Measurements from ENCODE around the gene FLYWCH1.
A peak's percentile ranks its signal among the peaks of the same experiment; 100 is the strongest.

FLYWCH1 gene, protein sequence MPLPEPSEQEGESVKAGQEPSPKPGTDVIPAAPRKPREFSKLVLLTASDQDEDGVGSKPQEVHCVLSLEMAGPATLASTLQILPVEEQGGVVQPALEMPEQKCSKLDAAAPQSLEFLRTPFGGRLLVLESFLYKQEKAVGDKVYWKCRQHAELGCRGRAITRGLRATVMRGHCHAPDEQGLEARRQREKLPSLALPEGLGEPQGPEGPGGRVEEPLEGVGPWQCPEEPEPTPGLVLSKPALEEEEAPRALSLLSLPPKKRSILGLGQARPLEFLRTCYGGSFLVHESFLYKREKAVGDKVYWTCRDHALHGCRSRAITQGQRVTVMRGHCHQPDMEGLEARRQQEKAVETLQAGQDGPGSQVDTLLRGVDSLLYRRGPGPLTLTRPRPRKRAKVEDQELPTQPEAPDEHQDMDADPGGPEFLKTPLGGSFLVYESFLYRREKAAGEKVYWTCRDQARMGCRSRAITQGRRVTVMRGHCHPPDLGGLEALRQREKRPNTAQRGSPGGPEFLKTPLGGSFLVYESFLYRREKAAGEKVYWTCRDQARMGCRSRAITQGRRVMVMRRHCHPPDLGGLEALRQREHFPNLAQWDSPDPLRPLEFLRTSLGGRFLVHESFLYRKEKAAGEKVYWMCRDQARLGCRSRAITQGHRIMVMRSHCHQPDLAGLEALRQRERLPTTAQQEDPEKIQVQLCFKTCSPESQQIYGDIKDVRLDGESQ

DNA sequence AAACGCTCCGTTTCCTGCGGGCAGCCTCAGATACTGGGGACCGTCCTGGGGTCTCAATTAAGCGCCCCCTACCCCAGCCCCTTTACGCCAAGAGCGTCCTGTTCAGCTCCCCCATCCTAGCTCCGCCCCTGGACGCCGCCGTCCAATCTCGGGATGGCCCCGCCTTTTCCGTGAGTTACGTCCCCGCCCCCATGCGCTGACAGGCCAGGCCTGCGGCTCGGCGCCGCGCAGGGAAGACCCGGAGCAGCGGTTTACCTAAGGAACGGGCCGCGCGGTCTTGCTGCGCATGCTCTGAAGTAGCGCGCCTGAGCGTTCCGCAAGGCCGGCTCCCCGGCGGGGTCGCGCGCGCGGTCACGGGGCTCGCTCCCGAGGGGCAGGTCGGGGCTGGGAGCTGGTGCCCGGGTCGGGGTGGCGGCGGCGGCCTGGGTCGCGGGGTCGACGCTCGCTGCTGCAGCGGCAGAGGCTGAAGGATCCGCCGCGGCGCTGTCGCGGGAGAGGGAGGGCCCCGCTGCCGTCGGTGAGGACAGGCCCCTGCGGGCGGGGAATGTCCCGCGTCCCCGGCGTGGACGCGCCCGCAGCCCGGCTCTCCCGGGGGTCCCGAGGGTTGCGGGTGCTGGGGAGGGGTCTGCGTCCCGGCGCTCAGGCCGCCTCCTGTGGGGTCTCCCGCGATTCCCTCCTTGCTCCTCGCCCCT lies at the start of gene FLYWCH1:
Gene FLYWCH1 (plus strand): TSS at position 294 of the 692 bp plus-strand sequence. CDS start 17,755 bp downstream, outside the sequence.
- peaks cover 5% of the 10 kb centered on the region for H3K27me3 Mint-ChIP-seq (ENCODE audit: low read depth)
- peaks cover 6% of the 10 kb centered on the region for H3K36me3 Mint-ChIP-seq (ENCODE audit: low read depth)
- peaks cover 22% of the 10 kb centered on the region for H3K4me1 Mint-ChIP-seq (ENCODE audit: low read depth)
- H3K4me3 Mint-ChIP-seq, result peak within 1 kb of the TSS; percentile 87
- no peaks in the 10 kb centered on the region for H3K9me3 Mint-ChIP-seq
- H3K27ac Mint-ChIP-seq, result peak within 1 kb of the TSS; percentile 88

- H3K27ac Mint-ChIP-seq, result no peak overlapping the region
- H3K4me3 Mint-ChIP-seq, result no peak overlapping the region
These were observed 46.1 kb upstream of the FLYWCH1 start for GRCh38 chr16:2865651-2866050.

GRCh38 chr16:2866431-2866830 lies 45.3 kb upstream of the FLYWCH1 start:
- Mint-ChIP-seq H3K4me1 (ENCODE audit: low read depth) (peaks cover 8% of the 10 kb centered on the region), H3K27ac (peak overlapping the region; percentile 21), H3K9me3 (no peaks in the 10 kb centered on the region), H3K36me3 (ENCODE audit: low read depth) (no peaks in the 10 kb centered on the region), H3K27me3 (ENCODE audit: low read depth) (peaks cover 17% of the 10 kb centered on the region), H3K4me3 (peak overlapping the region; percentile 33)

More at GRCh38 chr16:2865651-2866050, 46.1 kb upstream of the FLYWCH1 start:
- peaks cover 17% of the 10 kb centered on the region for H3K27me3 Mint-ChIP-seq (ENCODE audit: low read depth)
- no peaks in the 10 kb centered on the region for H3K36me3 Mint-ChIP-seq (ENCODE audit: low read depth)
- H3K4me1 Mint-ChIP-seq (ENCODE audit: low read depth), result peaks cover 8% of the 10 kb centered on the region
- peaks cover 5% of the 10 kb centered on the region for H3K9me3 Mint-ChIP-seq

DNA sequence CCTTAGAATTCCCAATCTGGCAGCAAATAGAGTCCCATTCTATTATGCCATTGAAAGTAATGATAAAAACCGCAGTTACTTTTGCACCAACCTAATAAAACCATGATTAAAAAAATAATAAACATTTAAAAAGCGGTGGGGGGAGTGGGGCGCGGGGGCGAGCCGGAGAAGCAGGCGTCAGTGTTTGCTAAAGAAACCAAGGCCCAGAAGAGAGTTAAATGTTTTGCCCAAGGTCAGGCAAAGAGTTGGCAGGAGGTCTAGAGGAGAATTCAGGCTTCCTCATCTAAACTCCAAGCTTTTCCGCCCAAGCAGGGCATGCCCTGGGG lies 44.1 kb upstream of the FLYWCH1 start:
- peak overlapping the region; percentile 83 for H3K27ac Mint-ChIP-seq
- H3K4me3 Mint-ChIP-seq, result peak overlapping the region; percentile 87
- H3K36me3 Mint-ChIP-seq (ENCODE audit: low read depth), result no peaks in the 10 kb centered on the region
- H3K27me3 Mint-ChIP-seq (ENCODE audit: low read depth), result peaks cover 17% of the 10 kb centered on the region
- peaks cover 8% of the 10 kb centered on the region for H3K4me1 Mint-ChIP-seq (ENCODE audit: low read depth)
- no peaks in the 10 kb centered on the region for H3K9me3 Mint-ChIP-seq

- no peaks in the 10 kb centered on the region for H3K36me3 Mint-ChIP-seq (ENCODE audit: low read depth)
- H3K4me3 Mint-ChIP-seq, result peak overlapping the region; percentile 87
- H3K4me1 Mint-ChIP-seq (ENCODE audit: low read depth), result peaks cover 8% of the 10 kb centered on the region
- no peaks in the 10 kb centered on the region for H3K9me3 Mint-ChIP-seq
- H3K27me3 Mint-ChIP-seq (ENCODE audit: low read depth), result peaks cover 17% of the 10 kb centered on the region
- peak overlapping the region; percentile 83 for H3K27ac Mint-ChIP-seq
These were observed 43.5 kb upstream of the FLYWCH1 start for GRCh38 chr16:2867987-2868789.

DNA sequence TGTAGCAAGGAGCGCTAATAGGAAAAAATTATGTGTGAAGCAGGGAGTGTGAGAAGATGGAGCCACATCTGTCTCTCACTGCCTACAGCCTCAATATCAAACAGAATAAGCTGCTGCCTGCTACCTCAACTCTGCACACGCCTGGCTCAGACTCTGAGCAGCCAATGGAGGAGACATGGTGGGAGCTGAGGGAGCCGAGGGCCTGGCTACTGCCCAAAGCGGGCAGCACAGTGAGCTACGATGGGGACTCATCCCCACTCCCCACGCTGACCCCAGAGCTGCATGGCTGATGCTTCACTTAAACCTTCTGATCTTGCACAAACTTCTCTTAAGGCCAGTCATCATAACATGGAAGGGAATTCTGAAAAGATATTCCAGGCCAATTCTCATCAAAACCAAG lies 39.8 kb upstream of the FLYWCH1 start:
- peaks cover 8% of the 10 kb centered on the region for H3K4me1 Mint-ChIP-seq (ENCODE audit: low read depth)
- no peak overlapping the region for H3K27ac Mint-ChIP-seq
- H3K4me3 Mint-ChIP-seq, result no peak overlapping the region
- peaks cover 5% of the 10 kb centered on the region for H3K27me3 Mint-ChIP-seq (ENCODE audit: low read depth)
- no peaks in the 10 kb centered on the region for H3K9me3 Mint-ChIP-seq
- no peaks in the 10 kb centered on the region for H3K36me3 Mint-ChIP-seq (ENCODE audit: low read depth)

- no peak overlapping the region for H3K27ac Mint-ChIP-seq
- peaks cover 6% of the 10 kb centered on the region for H3K27me3 Mint-ChIP-seq (ENCODE audit: low read depth)
- H3K4me3 Mint-ChIP-seq, result no peak overlapping the region
- no peaks in the 10 kb centered on the region for H3K36me3 Mint-ChIP-seq (ENCODE audit: low read depth)
- peaks cover 5% of the 10 kb centered on the region for H3K4me1 Mint-ChIP-seq (ENCODE audit: low read depth)
- no peaks in the 10 kb centered on the region for H3K9me3 Mint-ChIP-seq
These were observed 37.5 kb upstream of the FLYWCH1 start for GRCh38 chr16:2874032-2874911.

GRCh38 chr16:2874912-2875362 lies 36.8 kb upstream of the FLYWCH1 start:
- Mint-ChIP-seq H3K27ac (no peak overlapping the region), H3K27me3 (ENCODE audit: low read depth) (peaks cover 13% of the 10 kb centered on the region), H3K9me3 (no peaks in the 10 kb centered on the region), H3K4me3 (no peak overlapping the region), H3K4me1 (ENCODE audit: low read depth) (no peaks in the 10 kb centered on the region), H3K36me3 (ENCODE audit: low read depth) (no peaks in the 10 kb centered on the region)

DNA sequence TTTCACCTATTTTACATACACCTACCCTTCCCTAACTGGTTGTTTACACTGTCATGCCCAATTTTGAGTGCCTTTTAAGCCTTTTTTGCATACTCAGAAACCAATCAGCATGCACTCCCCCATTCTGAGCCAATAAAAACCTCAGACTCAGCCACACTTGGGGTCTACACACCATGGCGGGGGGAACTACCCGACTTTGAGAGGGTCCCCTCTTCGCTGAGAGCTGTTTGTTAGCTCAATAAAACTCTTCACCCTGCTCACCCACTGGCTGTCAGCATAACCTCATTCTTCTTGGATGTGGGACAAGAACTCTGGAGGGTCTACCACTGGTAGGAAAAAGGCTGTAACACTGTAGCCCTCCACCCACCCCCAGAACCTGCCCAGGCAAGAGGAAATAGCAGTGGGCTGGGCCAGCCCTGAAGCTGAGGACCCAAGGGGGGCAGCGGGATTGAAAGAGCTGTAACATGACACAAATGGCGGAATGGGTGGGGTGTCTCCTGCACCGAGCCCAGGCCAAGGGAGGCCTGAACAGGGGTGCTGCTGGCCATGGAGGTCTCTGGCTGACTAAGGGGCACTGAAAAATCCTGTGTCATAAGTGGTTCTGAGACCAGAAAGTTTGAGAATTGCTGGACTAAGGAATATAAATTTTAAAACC lies 31.8 kb upstream of the FLYWCH1 start:
- Mint-ChIP-seq H3K9me3 (no peaks in the 10 kb centered on the region), H3K4me1 (ENCODE audit: low read depth) (peaks cover 8% of the 10 kb centered on the region), H3K27ac (no peak overlapping the region), H3K36me3 (ENCODE audit: low read depth) (no peaks in the 10 kb centered on the region), H3K27me3 (ENCODE audit: low read depth) (peaks cover 13% of the 10 kb centered on the region), H3K4me3 (no peak overlapping the region)

DNA sequence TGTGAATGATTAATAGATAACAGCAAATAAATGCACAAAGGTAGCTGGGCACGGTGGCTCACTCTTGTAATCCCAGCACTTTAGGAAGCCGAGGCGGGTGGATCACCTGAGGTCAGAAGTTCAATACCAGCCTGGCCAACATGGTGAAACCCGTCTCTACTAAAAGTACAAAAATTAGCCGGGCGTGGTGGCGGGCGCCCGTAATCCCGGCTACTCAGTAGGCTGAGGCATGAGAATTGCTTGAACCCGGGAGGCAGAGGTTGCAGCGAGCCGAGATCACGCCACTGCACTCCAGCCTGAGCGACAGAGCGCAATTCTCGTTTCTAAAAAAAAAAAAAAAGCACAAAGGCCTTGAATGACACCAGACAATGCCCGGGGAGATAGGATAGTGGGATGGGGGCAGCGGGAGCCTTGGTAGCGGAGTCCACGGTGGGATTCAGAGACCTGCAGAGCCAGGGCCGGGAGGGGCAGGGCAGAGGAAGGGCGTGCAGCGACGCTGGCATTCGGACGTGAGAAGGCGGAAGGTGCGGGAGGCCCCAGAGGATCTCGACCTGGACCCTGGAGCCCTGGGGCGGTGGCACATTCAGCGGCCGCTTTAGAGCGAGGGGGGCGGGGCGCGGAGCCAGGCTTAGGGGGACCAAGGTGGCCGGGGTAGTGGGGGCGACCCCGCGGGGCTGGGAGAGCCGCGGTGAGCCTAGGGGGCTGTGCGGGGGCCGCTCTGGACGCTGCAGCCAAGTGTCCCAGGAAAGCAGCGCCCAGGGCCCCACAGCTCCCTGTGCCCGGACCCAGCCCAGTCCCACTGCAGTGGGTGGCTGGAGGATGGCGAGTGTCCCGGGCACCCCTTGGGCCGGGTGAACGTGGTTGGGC lies 29.7 kb upstream of the FLYWCH1 start:
- Mint-ChIP-seq H3K9me3 (no peaks in the 10 kb centered on the region), H3K4me3 (peak overlapping the region; percentile 88), H3K4me1 (ENCODE audit: low read depth) (peaks cover 8% of the 10 kb centered on the region), H3K27me3 (ENCODE audit: low read depth) (peaks cover 8% of the 10 kb centered on the region), H3K27ac (peak overlapping the region; percentile 97), H3K36me3 (ENCODE audit: low read depth) (no peaks in the 10 kb centered on the region)

GRCh38 chr16:2882650-2883457 lies 28.9 kb upstream of the FLYWCH1 start, which contains the start of gene FLYWCH2:
FLYWCH2 (plus strand) TSS chr16:2883215; CDS start chr16:2896450, 13,235 bp downstream.
- H3K27me3 Mint-ChIP-seq (ENCODE audit: low read depth), result peaks cover 8% of the 10 kb centered on the region
- peaks cover 8% of the 10 kb centered on the region for H3K4me1 Mint-ChIP-seq (ENCODE audit: low read depth)
- H3K4me3 Mint-ChIP-seq, result peak within 1 kb of the TSS; percentile 88
- peak within 1 kb of the TSS; percentile 97 for H3K27ac Mint-ChIP-seq
- no peaks in the 10 kb centered on the region for H3K36me3 Mint-ChIP-seq (ENCODE audit: low read depth)
- H3K9me3 Mint-ChIP-seq, result no peaks in the 10 kb centered on the region

All from T-helper 1 cell treated with Interleukin-12 subunit alpha and Interleukin-12 subunit beta and Interleukin-4 antibody, amounts not matched to agents 30 μg/mL and 1 μg/mL, for 36 hours (primary cell).